Endometrial microvascular endothelial cells (primary cell): ENCODE measurements around the gene MACROD2. TPM values are rescaled to one million over a fixed set of nuclear protein-coding genes. Genes with fewer than 3 reads are reported as not detected.
"Not testable (repeated sequence)": the region's sequence is repeated elsewhere in the genome, so short reads cannot be mapped to it uniquely, and the experiment has no call there.

Experiments
- in situ Hi-C: cut with HindIII; loops from 2 replicates; pipeline ENCODE4 v1.10.0; 2017; ENCODE audit warnings: low sequenced_read_pairs, low pct_unique_long_range_greater_than_20kb; ENCODE audit errors: inconsistent ontology term
- total RNA-seq: library from RNA; depleted of rRNA; stranded (reverse); fragments of >200 nt; gene quantifications from one replicate; pipeline ENCODE4 v1.2.3, GENCODE V29; 2015; ENCODE audit errors: inconsistent ontology term

Gene MACROD2
- total RNA-seq, 1 donor from 2014 or later: not detected

DNA sequence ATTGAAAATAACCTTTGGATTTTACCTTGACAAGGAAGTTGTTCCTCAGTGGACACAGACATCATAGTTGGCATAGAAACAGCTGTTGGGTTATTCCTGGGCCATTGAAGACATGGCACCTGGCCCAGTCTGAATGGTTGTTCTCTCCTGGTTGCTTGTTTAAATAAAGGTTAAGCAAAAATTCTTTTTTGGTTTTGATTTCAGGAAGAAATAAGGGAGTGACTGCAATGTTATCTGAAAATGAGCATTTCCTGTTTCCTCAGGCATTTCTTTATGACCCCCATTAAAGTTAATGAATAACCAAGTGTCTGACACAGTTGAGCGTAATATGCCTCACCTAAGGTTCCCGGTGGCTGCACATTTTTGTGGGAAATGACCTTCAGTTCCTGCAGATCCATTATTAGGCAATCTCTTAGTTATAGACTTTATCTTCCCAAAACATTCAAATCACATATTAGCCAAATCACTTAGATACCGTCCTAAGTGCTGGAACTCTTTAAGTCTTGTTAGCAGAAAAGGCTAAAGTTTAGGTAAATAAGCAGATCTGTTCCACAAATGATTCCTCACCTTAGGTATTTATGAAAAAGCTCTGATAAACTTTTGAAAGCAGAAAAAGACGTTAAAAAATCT, 990.8 kb downstream of the MACROD2 start:
- in situ Hi-C loops: no loop called here

DNA sequence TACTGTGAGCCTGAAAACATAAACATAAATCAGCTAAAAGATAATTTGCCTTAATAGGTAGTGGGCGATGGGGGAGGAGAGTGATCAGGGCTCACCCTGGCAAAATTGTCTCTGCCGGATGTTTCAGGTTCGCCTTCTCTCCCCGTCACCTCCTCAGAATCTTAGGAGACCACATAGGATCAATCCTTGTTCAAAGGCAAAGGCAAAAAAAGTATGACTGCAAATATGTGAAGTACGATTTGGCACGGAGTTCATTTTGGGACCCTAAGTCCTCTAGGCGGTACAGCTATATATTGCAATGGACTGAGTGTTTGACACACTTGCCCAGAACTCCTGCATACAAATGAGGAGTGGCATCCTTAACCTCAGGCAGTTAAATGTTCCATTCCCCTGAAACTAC, 991.3 kb downstream of the MACROD2 start:
- in situ Hi-C loops: no loop called here

DNA sequence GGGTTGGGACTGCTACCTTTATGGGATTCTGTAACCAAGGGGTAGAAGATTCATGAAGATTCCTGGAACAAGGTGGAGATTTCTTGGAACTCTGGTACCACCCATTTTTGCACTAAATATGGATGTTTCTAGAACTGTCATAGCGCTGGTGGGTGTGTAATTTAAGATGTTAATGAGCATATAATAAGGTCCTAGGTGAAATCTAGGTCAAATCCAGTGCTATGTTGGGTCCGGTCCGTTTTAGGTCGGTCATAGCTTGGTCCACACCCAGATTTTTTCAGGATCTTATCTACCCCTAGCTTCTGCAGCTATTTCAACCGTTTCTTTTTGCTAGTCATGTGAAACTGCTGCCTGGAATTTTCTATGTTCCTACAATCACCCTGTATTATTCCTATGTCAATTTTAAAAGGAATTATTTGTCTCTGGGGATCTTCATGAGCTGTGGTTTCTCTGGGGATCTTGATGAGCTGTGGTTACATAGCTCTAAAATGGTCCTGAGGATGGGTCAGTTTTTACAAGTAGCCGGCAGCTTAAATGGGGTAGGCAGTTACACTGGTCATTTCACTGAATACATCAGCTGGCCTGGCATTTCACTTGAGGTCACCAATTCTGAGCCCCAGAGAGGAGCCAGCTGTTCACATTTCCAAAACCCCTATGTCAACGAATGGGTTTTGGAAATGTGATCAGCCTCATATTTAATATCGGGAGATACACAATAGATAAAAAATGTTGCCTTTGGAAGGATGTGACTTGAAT, 994.4 kb downstream of the MACROD2 start:
- in situ Hi-C loops: no loop called here

DNA sequence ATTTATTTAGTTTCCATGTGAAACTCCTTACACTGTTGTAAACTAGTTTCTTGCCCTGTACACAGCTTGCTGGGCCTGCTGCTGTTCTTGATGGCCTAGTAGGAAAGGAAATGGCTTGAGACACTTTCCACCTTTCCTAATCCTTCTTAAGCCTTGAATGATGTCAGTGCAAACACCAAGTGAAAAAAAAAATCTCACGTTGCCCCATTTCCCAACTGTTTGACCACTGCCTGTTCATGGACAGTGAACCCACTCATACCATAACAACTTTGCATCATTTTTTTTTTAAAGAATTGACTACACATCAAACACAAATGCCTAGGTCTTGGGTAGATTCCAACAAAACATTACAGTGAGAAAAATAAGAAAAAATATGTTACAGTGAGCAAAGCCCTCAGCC, 995.7 kb downstream of the MACROD2 start:
- in situ Hi-C loops: no loop called here

DNA sequence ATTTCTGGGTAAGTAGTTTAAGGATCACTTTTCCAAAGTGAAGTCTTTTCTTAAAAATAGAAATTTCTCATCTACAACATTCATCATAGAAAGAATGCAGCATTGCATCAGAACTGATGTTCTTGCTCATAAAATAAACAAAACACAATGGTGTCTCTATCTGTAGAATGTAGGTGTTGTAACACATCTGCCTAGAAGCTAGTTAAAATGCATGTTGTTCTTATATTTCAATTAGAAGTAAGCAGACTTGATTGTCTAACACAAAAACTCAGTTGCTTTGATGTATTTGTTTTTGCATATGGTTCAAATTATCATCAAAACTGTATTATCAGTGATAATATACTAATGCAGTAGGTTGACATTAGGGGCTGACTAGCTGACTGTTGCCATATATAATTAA, 996.8 kb downstream of the MACROD2 start:
- in situ Hi-C loops: no loop called here

DNA sequence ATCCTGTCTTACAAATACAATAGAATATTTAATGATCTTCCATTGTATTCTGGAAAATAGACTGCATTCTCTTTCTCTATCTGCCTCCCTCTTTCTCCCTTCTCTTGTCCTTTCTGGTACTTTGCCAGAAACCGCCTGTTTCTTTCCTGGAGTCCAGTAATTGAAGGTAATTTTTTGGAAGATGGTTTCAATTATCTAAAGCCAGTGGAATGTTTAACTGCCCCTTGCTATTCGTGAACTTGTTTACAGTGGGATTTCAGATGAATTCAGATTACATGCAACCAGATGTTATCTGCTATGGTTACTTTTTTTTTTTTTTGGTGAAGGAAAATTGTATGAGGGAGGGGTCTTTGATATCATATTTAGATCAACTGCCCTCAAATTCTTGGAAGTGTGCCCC, 997.6 kb downstream of the MACROD2 start:
- in situ Hi-C loops: no loop called here

DNA sequence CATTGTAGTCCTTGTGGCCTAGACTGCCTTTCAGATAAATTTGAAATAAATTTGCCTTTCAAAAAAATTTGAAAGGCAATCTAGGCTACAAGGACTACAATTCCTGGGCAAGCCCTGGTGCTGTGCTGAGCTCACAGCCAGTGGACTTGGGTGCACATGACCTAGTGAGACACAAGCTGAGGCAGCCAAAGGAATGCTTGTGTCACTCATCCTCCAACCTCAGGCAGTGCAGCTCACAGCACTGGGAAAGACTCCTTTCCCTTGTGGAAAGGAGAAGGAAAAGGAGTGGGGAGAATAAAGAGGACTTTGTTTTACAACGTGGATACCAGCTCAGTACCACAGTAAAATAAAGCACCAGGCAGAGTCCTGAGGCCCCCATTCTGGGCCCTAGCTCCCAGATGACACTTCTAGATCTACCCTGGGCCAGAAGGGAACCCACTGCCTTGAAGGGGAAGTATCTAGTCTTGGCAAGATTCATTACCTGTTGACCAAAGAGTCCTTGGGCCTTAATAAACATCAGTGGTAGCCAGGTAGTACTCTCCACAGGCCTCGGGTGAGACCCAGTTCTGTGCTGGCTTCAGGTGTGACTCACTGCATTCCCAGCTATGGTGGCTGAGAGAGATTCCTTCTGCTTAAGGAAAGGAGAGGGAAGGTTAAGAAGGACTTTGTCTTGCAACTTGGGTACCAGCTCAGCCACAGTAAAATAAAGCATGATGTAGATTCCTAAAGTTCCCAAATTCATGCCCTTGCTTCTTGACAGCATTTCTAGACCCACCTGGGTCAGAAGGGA, 1001.8 kb downstream of the MACROD2 start:
- in situ Hi-C loops: no loop called here

DNA sequence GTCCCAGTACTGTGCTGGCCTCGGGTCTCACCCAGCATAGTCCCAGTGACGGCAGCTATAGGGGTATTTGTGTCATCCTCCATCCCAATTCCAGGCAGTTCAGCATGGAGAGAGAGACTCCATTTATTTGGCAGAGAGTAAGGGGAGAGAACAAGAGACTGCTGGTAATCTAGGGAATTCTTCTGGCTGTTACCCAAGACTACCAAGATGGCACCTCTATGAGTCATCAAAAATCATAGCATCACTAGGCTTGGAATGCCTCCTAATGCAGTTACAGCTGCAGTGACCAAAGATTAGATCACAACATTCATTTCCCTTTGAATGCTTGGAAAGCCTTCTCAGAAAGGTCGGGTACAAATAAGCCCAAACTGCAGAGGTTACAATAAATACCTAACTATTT, 1002.5 kb downstream of the MACROD2 start:
- in situ Hi-C loops: no loop called here

DNA sequence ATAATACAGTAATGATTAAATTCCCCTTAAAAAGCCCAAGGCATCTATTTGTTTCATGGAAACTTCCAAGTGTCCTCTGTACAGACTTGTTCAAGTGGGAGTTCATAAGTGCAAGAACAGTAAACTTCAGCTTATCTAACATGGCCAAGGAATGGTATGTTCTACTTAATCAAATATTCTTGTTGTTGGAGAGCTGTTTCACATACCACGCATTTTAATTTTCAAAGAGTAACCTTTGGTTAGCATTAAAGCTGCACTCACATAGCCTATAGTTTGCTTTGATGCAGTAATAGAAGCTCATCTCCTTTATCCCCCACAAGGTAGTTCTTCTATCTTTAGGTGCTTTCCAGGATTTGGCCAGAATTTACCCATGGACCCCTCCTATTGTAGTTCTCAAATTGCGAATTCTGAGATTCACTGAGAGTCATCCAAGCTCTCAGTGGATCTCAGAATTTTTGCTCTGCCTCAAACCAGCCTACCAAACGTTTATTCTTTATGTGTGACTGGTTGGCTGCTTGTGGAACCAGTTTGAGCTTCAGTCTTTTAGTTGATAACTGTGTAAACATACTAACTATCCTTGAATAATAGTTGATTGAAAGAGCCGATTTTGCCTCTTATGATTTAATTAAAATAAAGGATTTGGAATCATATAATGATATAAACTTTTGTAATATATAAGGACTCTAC, 1010.1 kb downstream of the MACROD2 start:
- in situ Hi-C loops: no loop called here

DNA sequence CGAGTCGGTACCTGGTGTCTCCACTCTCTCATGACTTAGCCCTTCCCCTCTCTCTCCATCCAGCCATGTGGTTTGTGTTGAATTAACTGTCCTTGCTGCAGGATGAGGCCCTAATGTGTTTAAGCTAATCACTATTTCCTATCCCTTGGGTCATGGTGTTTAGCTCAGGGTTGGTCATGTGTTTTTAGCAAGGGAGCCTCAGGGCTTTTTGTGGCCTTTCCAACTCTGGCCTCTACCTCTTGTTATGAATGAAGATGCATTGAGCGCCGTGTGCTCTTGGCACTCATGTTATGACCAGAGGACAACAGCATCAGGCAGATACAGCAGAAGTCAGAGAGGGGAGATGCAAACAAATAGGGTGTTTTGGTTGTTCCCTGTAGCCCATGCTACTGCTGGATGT, 1016.3 kb downstream of the MACROD2 start:
- in situ Hi-C loops: no loop called here

DNA sequence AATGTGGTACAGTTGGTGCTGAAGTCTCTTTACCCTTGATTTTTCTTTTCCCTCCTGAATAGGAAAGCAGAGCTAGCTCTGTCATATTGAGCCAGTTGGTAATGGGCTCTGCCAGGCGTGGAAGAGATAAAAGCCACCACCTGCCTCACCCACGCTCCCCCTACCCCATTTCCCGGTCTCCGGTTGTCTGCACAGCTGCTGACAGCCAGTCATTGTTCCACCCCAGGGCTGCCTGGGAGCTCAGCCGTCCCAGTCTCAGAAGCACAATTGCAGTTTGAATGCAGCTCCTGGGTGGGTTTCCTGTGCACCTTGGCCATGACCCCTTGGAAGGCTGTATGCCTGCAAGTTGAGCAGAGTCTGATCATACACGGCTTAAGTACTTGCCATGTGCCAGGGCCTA, 1017.2 kb downstream of the MACROD2 start:
- in situ Hi-C loops: no loop called here

DNA sequence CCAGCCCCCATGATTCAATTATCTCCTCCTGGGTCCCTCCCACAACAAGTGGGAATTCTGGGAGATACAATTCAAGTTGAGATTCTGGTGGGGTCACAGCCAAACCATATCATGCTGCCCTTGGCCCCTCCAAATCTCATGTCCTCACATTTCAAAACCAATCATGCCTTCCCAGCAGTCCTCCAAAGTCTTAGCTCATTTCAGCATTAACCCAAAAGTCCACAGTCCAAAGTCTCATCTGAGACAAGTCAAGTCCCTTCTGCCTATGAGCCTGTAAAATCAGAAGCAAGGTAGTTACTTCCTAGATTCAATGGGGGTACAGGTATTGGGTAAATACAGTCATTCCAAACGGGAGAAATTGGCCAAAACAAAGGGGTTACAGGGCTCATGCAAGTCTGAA, 1021.6 kb downstream of the MACROD2 start:
- in situ Hi-C loops: not testable (repeated sequence)

DNA sequence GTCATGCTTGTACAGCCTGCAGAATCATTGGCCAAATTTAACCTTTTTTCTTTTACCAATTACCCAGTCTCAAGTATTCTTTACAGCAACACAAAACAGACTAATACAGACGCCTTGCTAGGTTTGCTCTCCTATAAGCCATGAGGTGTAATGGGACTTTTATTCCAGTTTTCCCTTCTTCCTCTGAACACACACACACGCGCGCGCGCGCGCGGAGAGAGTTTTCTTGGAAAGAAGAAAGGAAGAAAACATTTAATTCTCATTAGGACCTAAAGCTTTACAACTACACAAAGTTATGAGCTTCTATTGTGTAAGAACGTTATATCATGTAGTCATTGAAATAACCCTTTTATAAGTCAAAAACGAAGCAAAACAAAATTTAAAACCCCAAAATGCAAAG, 1023.6 kb downstream of the MACROD2 start:
- in situ Hi-C loops: no loop called here

DNA sequence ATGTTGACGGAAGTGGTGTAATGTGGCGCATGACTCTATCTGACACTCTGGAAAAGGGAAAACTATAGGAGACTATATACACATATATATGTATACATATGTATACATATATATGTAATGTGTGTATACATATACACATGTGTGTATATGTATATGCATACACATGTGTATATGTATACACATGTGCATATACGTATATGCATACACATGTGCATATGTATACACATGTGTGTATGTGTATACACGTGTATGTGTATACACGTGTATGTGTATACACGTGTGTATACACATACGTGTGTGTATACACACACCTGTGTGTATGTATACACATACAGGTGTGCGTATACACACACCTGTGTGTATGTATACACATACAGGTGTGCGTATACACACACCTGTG, 1025.5 kb downstream of the MACROD2 start:
- in situ Hi-C loops: no loop called here

DNA sequence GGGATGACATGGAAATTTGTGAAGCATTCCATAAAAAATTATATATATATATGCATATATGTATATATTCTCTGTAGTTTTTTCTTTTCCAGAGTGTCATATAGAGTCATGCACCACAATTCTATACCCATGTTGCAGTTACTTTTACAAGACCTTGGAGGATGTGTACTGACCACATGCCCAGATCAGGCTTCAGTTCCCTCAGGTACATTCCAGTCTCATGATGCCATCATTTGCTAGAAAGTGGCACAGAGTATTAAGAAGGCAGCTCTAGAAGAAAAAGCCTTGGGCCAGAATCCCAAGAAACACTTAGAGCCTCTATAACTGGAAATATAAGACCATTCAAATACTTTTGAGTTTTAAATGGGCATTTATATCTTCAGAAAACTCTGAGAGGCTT, 1027.6 kb downstream of the MACROD2 start:
- in situ Hi-C loops: no loop called here

DNA sequence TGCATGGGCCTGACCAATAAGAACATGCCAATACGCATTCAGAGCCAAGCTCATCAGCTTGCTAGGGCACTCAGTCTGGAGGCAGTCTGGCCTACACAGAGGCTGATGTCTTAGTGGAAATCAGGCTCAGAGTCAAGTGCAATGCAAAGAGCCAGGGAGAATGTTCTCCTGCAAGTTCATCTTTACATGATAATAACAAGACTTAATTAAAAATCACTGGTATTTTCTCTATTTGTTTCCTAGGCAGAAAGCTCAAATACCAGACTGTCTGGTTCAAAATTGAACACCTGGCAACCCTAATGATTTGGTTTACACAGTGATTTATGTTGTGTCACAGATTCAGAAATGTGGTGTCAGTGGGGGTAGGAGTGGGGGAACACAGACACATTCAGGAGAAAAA, 1031.4 kb downstream of the MACROD2 start:
- in situ Hi-C loops: no loop called here

DNA sequence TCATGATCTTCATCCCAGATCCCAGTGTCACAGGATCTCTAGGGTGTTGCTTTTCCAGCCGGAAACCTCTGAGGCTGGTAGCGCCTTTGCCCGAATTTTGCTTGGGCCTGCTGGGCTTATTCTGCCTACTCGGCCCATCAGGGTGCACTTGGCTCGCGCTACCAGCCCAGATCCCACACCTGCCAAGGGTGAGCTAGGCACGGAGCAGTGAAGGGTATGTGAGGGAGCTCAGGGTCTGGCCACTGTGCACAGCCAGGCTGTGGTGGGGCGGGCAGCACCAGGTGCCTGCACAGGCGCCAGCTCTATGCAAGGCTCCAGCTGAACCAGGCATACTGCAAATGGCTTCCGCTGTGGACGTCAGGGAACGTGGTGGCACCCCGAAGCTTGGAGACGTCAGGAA, 1035.5 kb downstream of the MACROD2 start:
- in situ Hi-C loops: no loop called here

DNA sequence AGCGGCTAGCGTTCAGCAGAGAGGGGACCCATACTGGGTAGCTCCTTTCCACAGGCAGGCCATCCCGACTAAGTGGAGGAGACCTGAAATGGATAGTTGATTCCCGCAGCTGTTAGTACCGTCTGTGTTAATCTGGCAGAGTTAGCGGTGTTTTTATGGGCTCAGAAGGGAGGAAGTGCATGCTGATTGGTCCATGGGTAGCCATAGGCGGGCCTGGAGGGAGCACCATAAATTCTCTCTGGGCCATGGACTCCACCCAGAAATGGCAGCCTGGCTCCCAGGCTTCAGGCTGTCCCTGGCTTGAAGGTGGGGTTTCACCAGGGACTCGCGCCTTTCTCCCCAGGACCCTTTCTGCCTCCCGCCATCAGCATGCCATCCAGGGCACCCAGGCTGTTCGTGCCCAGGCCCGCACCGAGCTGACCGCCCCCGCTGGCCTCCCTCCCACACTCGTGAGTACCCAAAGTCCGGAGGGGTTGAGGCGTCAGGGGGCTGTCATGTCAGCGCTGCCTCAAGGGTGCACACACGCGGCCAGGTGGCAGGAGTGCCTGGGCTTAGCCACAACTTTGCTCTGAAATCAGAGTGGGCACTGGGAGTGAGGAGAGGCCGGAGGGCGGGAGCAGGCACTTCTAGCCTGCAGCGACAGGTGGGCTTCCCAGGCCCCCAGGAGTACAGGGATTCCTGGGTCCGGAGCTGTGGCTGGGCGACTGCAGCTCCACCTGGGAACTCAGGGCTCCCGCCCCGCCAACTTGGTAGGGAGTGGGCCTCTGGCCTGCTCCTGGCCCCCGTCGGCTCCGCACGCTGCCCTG, 1036.4 kb downstream of the MACROD2 start:
- in situ Hi-C loops: no loop called here

DNA sequence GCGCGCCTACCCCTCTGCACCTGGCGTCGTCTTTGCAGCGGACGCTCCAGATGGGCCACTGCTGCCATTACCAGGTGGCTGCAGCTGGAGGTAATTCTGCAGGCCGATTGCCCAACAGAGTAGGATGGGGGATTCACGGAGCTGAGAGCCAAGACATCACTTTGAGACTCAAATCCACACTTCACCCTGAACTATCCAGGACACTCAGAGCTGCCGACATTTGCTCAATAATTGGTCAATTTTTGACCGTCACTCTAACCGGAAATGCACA, 1037.0 kb downstream of the MACROD2 start:
- in situ Hi-C loops: no loop called here
